HG03558 (cell line): ENCODE data around the gene HES2.
"Not testable (repeated sequence)": the region's sequence is repeated elsewhere in the genome, so short reads cannot be mapped to it uniquely, and the experiment has no call there.

Experiments
- ATAC-seq: cut with Tn5 transposase; IDR thresholded peaks from one replicate; pipeline ENCODE4 v1.9.1; 2021; ENCODE audit warnings: moderate number of reproducible peaks; ENCODE audit not compliant: unreplicated experiment; ENCODE audit errors: extremely low read depth

HES2 gene

GRCh38 chr1:6392809-6393399, 26.8 kb downstream of the HES2 start:
- ATAC-seq: no peak

DNA sequence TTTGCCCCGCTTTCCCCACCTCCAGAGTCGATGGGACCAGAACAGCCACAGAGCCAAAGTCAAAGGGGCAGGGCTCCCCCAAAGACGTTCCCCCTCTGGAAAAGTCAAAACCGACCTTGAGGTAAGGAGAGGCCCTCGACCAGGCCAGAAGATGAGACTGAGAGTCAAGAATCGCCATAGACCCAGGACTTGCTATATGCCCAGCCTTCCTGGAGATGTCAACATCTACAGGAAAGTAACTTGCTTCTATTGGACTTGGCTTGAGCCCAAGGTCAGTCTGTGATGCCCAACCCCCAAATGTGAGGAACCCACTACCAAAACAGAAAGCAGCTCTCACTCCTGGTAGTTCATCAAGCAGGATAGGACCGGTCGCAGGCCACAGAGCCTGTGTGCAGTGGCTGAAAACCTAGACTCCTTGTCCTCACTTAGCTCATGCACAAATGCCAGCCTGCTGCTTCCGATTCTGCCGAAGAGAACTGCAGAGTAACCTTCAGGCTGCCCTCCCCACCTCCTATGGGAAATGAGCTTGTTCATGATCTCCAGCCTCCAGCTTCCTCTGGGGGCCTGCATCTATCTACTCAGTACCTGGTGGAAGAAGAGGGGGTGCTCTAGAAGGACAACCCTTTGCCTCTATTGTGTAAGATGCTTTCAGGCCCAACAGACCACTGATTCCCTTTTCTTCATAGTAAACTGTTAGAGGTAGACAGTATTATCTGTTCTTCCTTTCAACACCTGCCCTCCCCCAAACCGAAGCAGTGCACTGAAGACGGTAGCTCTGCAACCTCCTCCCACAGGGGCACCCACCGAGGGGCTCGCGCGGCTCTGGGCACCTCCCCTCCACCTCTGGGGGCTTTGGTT, 27.5 kb downstream of the HES2 start:
- no peak for ATAC-seq

DNA sequence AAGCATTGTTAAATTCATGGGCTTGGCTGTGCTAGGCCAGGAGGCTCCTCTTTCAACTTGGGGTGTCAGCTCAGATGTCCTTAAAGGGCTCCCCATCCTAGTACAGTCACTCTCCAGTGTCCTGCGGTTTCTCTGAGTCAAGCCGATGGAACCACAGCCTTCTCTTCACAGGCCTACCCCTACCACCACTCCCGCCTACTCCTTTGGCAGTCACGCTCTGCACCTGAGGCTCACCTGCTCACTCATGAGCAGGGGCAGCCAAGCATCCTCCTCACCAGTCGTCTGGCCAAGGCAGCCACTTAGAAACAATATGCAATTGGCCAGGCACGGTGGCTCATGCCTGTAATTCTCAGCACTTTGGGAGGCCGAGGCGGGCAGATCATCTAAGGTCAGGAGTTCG, 29.7 kb downstream of the HES2 start:
- no peak for ATAC-seq

DNA sequence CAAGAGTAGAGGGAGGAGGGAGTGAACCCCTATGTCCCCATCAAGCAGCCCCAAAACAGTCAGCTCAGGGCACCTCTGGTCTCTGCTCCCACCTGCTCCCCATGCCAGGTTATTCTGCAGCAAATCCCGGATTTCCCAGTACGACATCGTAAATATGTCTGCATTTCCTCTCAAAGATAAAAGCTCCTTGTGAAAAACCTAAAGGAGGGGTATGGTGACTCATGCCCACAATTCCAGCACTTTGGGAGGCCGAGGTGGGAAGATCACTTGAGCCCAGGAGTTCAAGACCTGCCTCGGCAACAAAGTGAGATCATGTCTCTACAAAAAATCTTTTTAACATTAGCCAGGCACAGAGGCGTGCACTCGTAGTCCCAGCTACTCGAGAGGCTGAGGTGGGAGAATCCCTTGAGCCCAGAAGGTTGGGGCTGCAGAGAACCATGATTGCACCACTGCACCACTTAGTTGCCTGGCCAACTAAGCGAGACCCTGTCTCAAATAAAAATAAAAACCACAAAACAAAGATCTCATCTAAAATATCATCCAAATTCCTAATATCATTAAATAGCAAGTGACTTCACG, 33.3 kb downstream of the HES2 start:
- ATAC-seq: no peak

- no peak for ATAC-seq
These were observed 34.1 kb downstream of the HES2 start for GRCh38 chr1:6385488-6386191.

- no peak for ATAC-seq
These were observed 34.8 kb downstream of the HES2 start for GRCh38 chr1:6384962-6385361.

GRCh38 chr1:6384135-6384534, 35.6 kb downstream of the HES2 start:
- ATAC-seq: no peak

GRCh38 chr1:6380037-6380436, 39.7 kb downstream of the HES2 start:
- ATAC-seq: no peak

GRCh38 chr1:6378096-6378746, 41.5 kb downstream of the HES2 start:
- no peak for ATAC-seq

DNA sequence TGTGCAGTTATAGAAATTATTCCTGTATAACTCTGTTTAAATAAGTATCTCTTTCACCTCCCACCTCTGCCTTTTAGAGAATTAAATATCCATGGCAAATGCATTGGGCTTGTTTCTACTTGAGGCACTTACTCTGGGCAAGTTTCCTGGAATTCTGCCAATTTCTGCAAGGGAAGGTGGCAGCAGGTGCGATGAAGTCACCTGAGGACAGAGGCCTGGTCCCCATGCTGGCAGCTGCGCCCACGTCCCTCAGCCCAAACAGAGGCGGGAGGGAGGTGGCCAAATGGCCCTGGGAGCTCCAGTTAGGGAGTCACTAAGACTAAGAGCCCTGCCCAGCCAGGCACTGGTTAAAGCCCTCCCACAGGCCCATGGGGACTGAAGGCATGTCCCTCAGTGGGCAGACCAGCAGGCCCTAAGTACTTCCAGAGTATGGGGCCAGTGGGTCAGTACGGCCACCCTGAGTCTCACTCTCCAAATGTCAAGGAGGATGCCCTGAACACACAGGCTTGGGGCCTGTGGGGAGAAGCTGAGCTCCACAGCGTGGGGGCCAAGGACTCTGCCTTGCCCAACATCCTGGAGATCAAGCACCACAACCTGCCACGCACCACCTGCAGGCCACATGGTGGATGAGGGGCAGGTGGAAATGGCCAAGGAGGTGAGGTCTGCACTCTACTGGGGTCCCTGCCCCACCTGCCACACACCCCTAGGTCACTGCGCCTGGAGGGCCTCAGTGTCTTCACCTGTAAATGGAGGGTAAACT, 45.6 kb downstream of the HES2 start:
- no peak for ATAC-seq

DNA sequence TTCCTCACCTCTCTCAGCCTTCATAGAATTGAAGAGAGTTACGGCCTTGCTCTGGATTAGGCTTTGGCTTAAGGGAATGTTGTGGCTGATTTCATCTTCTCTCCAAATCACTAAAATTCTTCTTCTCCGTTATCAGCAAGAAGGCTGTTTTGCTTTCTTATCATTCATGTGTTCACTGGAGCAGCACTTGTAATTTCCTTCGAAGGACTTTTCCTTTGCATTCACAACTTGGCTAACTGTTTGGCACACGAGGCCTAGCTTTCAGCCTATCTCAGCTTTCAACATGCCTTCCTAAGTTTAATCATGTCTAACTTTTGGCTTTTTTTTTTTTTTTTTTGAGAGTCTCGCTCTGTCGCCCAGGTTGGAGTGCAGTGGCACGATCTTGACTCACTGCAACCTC, 47.5 kb downstream of the HES2 start:
- ATAC-seq: not testable (repeated sequence)

DNA sequence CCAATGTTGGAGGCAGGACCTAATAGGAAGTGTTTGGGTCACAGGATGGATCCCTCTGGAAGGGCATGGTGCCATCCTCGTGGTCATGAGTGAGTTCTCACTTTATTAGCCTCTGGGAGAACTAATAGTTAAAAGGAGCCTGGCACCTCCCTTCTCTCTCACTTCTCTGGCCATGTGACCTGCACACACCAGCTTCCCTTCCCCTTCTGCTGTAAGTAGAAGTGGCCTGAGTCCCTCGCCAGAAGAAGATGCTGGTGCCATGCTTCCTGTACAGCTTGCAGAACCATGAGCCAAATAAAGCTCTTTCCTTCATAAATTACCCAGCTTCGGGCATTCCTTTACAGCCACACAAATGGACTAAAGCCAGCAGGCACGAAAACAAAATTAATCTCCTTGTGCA, 49.7 kb downstream of the HES2 start:
- ATAC-seq: no peak

- ATAC-seq: no peak
These were observed 52.2 kb downstream of the HES2 start for GRCh38 chr1:6367381-6368012.

- no peak for ATAC-seq
These were observed 54.7 kb downstream of the HES2 start for GRCh38 chr1:6365047-6365446.

DNA sequence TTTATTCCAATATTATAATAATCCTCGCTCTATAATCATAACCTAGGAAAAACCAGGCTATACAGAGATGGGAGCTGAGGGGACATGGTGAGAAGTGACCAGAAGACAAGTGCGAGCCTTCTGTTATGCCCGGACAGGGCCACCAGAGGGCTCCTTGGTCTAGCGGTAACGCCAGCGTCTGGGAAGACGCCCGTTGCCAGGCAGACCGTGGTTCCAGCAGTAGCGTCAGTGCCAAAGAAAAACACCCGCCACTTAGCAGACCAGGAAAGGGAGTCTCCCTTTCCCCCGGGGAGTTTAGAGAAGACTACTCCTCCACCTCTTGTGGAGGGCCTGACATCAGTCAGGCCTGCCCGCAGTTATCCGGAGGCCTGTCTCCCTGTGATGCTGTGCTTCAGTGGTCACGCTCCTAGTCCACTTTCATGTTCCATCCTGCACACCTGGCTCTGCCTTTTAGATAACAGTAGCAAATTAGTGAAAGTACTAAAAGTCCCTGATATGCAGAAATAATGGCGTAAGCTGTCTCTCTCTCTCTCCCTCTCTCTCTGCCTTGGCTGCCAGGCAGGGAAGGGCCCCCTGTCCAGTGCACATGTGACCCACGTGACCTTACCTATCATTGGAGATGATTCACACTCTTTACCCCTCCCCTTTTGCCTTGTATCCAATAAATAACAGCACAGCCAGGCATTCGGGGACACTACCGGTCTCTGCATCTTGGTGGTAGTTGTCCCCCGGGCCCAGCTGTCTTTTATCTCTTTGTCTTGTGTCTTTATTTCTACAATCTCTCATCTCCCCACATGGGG, 56.4 kb downstream of the HES2 start:
- not testable (repeated sequence) for ATAC-seq
